ENCODE measurements around the gene RALGAPA1.

DNA sequence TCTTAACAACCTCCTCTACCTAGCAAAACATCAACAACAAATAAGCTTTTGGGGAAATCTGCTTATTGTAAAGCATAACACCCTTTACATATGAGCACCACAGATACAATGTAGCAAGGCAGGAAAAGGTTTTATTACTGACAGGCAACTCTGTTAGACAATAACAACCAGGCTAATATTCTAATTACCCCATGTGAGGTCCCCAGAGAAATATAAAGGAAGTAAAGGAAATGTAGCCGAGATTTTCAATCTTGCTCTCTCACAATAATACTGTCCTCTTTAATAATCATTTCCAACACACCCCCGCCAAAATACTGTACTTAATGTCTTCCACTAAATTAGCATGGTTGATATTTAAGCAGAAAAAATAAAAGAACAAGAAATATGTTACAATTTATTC lies 289.1 kb downstream of the RALGAPA1 start:
- TF ChIP-seq, protein P1, sequence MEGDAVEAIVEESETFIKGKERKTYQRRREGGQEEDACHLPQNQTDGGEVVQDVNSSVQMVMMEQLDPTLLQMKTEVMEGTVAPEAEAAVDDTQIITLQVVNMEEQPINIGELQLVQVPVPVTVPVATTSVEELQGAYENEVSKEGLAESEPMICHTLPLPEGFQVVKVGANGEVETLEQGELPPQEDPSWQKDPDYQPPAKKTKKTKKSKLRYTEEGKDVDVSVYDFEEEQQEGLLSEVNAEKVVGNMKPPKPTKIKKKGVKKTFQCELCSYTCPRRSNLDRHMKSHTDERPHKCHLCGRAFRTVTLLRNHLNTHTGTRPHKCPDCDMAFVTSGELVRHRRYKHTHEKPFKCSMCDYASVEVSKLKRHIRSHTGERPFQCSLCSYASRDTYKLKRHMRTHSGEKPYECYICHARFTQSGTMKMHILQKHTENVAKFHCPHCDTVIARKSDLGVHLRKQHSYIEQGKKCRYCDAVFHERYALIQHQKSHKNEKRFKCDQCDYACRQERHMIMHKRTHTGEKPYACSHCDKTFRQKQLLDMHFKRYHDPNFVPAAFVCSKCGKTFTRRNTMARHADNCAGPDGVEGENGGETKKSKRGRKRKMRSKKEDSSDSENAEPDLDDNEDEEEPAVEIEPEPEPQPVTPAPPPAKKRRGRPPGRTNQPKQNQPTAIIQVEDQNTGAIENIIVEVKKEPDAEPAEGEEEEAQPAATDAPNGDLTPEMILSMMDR (IDR thresholded peaks at IDR 0.05; ENCODE audit: low read length) = no peak
- TF ChIP-seq EZH2 (optimal IDR thresholded peaks at IDR 0.05; ENCODE audit: low read depth, low read length) = no peak

Data from MM.1S (cell line).